Middle frontal gyrus (tissue), 1 donor: ENCODE data around the gene PNO1.

Source experiments
- DNase-seq: peaks from one replicate; pipeline ENCODE4 v3.0.0-alpha.2; 2015; ENCODE audit warnings: low spot score; ENCODE audit errors: extremely low spot score

Gene PNO1

GRCh38 chr2:68193787-68194372, 36.2 kb downstream of the PNO1 start:
- no peak for DNase-seq

DNA sequence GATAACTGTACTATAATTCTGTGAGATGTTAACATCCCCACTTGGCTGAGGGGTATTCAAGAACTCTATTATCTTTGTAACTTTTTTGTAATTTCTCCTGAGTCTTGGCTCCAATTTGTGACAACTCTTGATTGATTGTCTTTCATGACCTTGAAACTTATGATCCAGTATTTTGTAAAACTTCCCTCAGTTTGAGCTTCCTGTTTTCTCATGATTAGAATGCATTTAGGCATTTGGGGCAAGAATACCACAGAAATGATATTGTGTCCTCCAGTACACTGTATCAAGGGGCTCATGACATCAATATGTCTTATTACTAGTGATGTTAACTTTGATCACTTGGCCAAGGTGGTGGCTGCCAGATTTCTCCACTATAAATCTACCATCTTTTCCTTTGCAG, 37.4 kb downstream of the PNO1 start:
- DNase-seq, result no peak

DNA sequence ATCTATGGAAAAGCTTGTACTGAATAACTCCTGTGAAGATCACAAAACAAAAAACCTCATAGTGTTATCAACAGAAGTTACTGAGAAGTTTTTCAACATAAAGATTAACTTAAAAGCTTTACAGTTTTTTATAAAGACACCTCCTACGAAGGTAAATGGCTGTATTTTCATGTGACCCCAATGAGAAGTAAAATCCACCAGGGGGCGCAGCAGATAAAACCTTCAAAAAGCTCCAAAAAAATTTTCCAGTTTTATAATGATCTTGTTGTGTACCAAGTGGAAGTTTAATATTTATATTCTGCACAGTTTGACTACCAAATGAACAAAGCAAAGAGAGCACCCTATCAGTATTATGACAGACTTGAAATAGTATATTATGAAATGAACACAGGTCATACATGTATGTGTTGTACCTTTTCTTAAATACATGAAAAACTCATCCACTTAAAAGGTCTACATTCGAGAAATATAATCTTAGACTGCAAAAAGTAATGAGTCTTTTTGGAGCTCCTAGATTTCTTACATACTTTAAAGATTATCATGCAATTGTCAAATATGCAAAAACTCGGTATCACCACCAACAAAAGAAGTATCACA, 38.5 kb downstream of the PNO1 start:
- no peak for DNase-seq

- DNase-seq, result no peak
These were observed 42.6 kb downstream of the PNO1 start for GRCh38 chr2:68200157-68200787.

GRCh38 chr2:68203587-68203986, 45.9 kb downstream of the PNO1 start:
- no peak for DNase-seq

GRCh38 chr2:68206793-68207192, 49.1 kb downstream of the PNO1 start:
- no peak for DNase-seq

DNA sequence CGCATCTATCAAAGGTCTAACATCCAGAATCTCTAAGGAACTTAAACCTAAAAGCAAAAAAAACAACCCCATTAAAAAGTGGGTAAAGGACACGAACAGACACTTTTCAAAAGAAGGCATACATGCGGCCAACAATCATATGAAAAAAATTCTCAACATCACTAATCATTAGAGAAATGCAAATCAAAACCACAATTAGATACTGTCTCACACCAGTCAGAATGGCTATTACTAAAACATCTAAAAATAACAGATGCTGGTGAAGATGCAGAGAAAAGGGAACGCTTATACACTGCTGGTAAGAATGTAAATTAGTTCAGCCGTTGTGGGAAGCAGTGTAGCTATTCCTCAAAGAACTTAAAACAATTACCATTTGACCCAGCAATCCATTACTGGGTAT, 56.7 kb downstream of the PNO1 start:
- no peak for DNase-seq

DNA sequence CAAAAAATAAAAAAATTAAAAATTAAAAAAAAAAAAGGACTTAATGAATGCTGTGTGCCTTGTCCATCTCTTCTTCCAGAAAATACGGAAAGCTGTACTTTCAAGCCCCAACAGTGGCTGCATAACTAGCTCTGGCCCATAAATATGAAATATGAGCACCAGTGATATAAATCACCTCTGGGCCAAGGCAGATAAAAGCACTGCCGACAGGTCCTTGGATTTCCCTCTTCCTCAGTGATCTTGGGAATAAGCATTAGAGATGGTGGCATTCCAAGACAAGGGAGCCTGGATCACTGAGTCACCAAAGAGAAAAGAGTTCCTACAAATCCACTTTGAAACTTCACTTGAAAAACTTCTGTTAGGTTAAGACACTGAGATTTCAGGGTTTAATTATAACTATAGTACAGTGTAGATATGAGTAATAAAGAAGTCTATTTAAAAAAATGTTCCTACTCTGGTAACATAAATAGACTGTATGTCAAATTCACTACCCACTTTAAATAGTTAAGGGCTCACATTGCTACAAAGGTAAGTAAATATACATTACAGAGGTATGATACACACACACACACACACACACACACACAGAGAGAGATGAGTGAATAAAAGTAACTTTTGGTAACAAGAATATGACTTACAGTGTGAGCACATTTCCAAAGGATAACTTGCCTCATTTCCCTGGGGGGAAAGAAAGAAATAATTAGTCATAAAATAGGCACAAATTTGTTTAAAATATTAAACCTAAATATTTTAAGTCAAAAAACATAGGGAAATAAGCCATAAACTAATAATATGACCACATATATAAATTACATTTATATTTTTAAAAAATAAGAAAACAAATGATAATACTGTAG, 59.0 kb downstream of the PNO1 start:
- no peak for DNase-seq

DNA sequence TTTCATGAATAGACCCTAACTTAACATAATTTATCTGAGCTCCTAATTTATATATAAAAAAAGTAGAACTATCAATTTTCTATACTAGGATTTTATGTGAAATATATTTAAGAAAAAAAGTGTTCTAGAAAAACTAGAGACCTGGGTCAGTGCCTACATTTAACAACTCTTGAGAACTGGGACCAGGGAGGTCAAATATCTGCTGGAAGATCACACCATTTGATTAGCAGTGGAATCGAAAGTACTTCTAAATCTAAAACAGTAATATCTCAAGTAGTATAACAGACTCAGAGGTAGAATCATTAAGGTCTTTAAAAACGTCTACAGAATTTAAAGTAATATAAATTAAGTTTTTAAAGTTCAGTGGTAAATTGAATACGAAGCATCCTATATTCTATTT, 60.0 kb downstream of the PNO1 start:
- no peak for DNase-seq

GRCh38 chr2:68218343-68218901, 60.7 kb downstream of the PNO1 start:
- no peak for DNase-seq

- DNase-seq, result no peak
These were observed 64.6 kb downstream of the PNO1 start for GRCh38 chr2:68222287-68222686.

DNA sequence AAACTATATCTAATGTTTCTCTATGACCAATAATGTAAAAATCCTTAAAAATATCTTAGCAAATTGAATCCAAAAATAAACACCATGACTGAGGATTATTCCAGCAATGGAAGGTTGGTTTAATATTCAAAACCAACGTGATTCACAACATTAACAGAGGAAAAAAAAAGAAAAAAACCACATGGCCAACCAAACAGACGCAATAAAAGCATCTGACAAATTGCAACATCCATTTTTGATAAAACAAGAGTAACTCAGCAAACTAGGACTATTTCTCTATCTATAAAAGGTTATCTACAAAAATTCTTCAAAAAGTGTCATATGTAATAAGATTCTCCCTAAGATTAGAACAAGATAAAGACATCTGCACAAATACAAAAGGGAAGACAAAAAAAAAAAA, 65.7 kb downstream of the PNO1 start:
- no peak for DNase-seq

DNA sequence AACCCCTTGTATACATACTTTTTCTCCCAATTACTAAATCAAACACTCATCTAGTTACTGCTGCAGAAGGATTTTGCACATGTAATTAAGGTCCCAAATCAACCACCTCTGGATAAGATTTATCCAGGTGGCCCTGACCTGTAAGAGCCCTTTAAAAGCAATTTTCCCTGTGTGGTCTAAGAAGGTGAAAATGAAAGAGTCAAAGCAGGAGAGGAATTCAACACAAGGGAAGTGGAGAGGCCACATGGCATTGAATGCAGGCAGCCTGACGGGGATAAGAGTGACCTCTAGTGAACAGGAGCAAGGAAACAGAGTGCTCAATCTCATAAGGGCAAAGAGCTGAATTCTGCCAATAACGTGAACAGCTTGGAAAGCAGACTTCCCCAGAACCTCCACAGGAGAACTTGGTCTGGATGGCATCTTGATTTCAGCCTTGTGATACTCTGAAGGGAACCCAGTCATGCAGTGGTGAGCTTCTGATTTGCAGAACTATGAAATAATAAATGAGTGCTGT, 67.5 kb downstream of the PNO1 start:
- no peak for DNase-seq
